HEK293T (cell line): ENCODE measurements around the gene BLZF1.

Experiments
- ARNT ChIP-seq: fragments of 450-650 bp; IDR thresholded peaks from 2 replicates; pipeline ENCODE4 v1.6.1; 2017; ENCODE audit warnings: mild to moderate bottlenecking
- ELF4 ChIP-seq: fragments of 450-650 bp; IDR thresholded peaks from 2 replicates; pipeline ENCODE4 v1.6.1; 2017; ENCODE audit warnings: antibody characterized with exemption
- FOXA1 ChIP-seq: fragments of 450-650 bp; IDR thresholded peaks from 2 replicates; pipeline ENCODE4 v1.6.1; 2016; ENCODE audit warnings: mild to moderate bottlenecking
- FOXM1 ChIP-seq: fragments of 450-650 bp; IDR thresholded peaks from 2 replicates; pipeline ENCODE4 v1.6.1; 2017; ENCODE audit warnings: mild to moderate bottlenecking, borderline replicate concordance
- HDGF ChIP-seq: fragments of 450-650 bp; IDR thresholded peaks from 2 replicates; pipeline ENCODE4 v1.6.1; 2017; ENCODE audit warnings: antibody characterized with exemption, borderline replicate concordance
- L3MBTL2 ChIP-seq: fragments of 450-650 bp; conservative IDR thresholded peaks from 2 replicates; pipeline ENCODE4 v1.6.1; 2016; ENCODE audit warnings: mild to moderate bottlenecking
- SP1 ChIP-seq: fragments of 450-650 bp; IDR thresholded peaks from 2 replicates; pipeline ENCODE4 v1.6.1; 2017
- SUZ12 ChIP-seq: fragments of 450-650 bp; IDR thresholded peaks from 2 replicates; pipeline ENCODE4 v1.6.1; 2016; ENCODE audit warnings: mild to moderate bottlenecking
- TARDBP ChIP-seq: fragments of 450-650 bp; IDR thresholded peaks from 2 replicates; pipeline ENCODE4 v1.6.1; 2016
- ZNF384 ChIP-seq: fragments of 450-650 bp; IDR thresholded peaks from 2 replicates; pipeline ENCODE4 v1.6.1; 2016
- TF ChIP-seq, protein P1 (sequence below): fragments of 450-650 bp; IDR thresholded peaks from 2 replicates; pipeline ENCODE4 v1.6.1; 2016

DNA sequence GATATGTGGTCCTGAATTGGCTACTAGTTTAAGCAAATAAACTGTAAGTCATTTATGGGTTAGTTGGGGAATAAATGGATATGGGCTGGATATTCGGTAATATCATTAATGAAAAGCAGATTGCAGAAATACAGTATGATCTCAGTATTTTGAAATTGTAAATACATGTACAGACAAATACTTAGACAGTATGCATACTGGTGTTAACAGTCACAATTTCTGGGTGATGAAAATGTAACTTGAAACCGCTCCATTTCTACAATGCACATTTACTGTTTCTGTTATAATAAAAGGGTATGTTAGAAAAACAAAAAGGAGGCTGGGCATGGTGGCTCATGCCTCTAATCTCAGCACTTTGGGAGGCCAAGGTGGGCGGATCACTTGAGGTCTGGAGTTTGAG is 28.0 kb downstream of the BLZF1 start:
- TF ChIP-seq HDGF (no peak), SP1 (no peak), L3MBTL2 (no peak), ZNF384 (no peak), SUZ12 (no peak), FOXA1 (no peak), ARNT (no peak), ELF4 (no peak), FOXM1 (no peak), TARDBP (no peak)
- TF ChIP-seq, protein P1, sequence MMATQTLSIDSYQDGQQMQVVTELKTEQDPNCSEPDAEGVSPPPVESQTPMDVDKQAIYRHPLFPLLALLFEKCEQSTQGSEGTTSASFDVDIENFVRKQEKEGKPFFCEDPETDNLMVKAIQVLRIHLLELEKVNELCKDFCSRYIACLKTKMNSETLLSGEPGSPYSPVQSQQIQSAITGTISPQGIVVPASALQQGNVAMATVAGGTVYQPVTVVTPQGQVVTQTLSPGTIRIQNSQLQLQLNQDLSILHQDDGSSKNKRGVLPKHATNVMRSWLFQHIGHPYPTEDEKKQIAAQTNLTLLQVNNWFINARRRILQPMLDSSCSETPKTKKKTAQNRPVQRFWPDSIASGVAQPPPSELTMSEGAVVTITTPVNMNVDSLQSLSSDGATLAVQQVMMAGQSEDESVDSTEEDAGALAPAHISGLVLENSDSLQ = no peak
